IMR-90 (cell line): Measurements from ENCODE around the gene UGT1A4. TPM values are rescaled to one million over a fixed set of nuclear protein-coding genes. Genes with fewer than 3 reads are reported as not detected.
"Not testable (repeated sequence)": the region's sequence is repeated elsewhere in the genome, so short reads cannot be mapped to it uniquely, and the experiment has no call there.

Experiments
- ATAC-seq: fragments of 200-7000 bp; cut with Tn5 transposase; 2 replicates; pipeline ENCODE4 v1.9.1; 2020; ENCODE audit warnings: low read depth, mild to moderate bottlenecking, moderate library complexity
- BruUV-seq: library from RNA; stranded (reverse); fragments of 400-500 nt; replicated peaks from 2 replicates; lab custom pipeline; 2021; lab: Mats Ljungman, UMichigan
- CTCF ChIA-PET: fragments of 300-600 bp; formaldehyde crosslinking; extraction: SDS; loops from one replicate; lab custom pipeline; 2021; ENCODE audit warnings: antibody characterized with exemption; lab: Yijun Ruan, JAX
- POLR2A ChIA-PET: fragments of 300-600 bp; sonication (Branson Sonifier 250); formaldehyde crosslinking; loops from one replicate; lab custom pipeline; 2022; ENCODE audit warnings: antibody characterized with exemption; ENCODE audit not compliant: unreplicated experiment; lab: Charles Lee
- DNase-seq: peaks from one replicate; pipeline ENCODE4 v3.0.0; 2013
- H2AFZ ChIP-seq: replicated peaks from 2 replicates; pipeline ENCODE3; 2013; ENCODE audit warnings: low read length, mild to moderate bottlenecking; ENCODE audit not compliant: poor library complexity
- H2AK5ac ChIP-seq: 2 replicates; pipeline ENCODE4 v1.6.1; 2013; ENCODE audit warnings: low read depth, low read length, inconsistent platforms
- H2AK9ac ChIP-seq: replicated peaks from 2 replicates; pipeline ENCODE3; 2013; ENCODE audit warnings: mild to moderate bottlenecking, low read depth, low read length, moderate library complexity; ENCODE audit not compliant: poor library complexity
- H2BK120ac ChIP-seq: 2 replicates; pipeline ENCODE4 v1.6.1; 2013; ENCODE audit warnings: low read depth, low read length, inconsistent platforms
- H2BK15ac ChIP-seq: 3 replicates; pipeline ENCODE4 v1.6.1; 2013; ENCODE audit warnings: low read depth, low read length, inconsistent platforms
- H2BK20ac ChIP-seq: 2 replicates; pipeline ENCODE4 v1.6.1; 2013; ENCODE audit warnings: low read depth, mild to moderate bottlenecking, inconsistent platforms, low read length, moderate library complexity
- H2BK5ac ChIP-seq: 2 replicates; pipeline ENCODE4 v1.6.1; 2013; ENCODE audit warnings: mild to moderate bottlenecking, low read depth, low read length, inconsistent platforms; ENCODE audit not compliant: poor library complexity, severe bottlenecking
- H3K14ac ChIP-seq: replicated peaks from 2 replicates; pipeline ENCODE4 v1.6.1; 2013; ENCODE audit warnings: low read depth, low read length, inconsistent platforms
- H3K18ac ChIP-seq: 2 replicates; pipeline ENCODE4 v1.6.1; 2013; ENCODE audit warnings: low read depth, low read length, control low read depth
- H3K23ac ChIP-seq: 2 replicates; pipeline ENCODE4 v1.6.1; 2013; ENCODE audit warnings: low read depth, low read length, inconsistent platforms
- H3K27ac ChIP-seq: 2 replicates; pipeline ENCODE4 v1.5.1; 2013; ENCODE audit warnings: mild to moderate bottlenecking, control low read depth, low read length; ENCODE audit not compliant: insufficient read depth
- H3K27me3 ChIP-seq: 2 replicates; pipeline ENCODE4 v1.6.1; 2013; ENCODE audit warnings: low read length; ENCODE audit not compliant: control insufficient read depth, insufficient read depth
- H3K36me3 ChIP-seq: 2 replicates; pipeline ENCODE4 v1.6.1; 2013; ENCODE audit warnings: low read length, mixed read lengths; ENCODE audit not compliant: control insufficient read depth, insufficient read depth
- H3K4ac ChIP-seq: 2 replicates; pipeline ENCODE4 v1.6.1; 2013; ENCODE audit warnings: low read depth, low read length, inconsistent platforms
- H3K4me1 ChIP-seq: 2 replicates; pipeline ENCODE4 v1.6.1; 2013; ENCODE audit warnings: low read length, mixed read lengths; ENCODE audit not compliant: control insufficient read depth, insufficient read depth
- H3K4me2 ChIP-seq: 2 replicates; pipeline ENCODE4 v1.6.1; 2013; ENCODE audit warnings: low read depth, mild to moderate bottlenecking, control low read depth, low read length, moderate library complexity
- H3K4me3 ChIP-seq: 2 replicates; pipeline ENCODE4 v1.5.1; 2013; ENCODE audit warnings: low read depth, mild to moderate bottlenecking, control low read depth, low read length, moderate library complexity; ENCODE audit not compliant: insufficient read depth
- H3K56ac ChIP-seq: 2 replicates; pipeline ENCODE4 v1.6.1; 2013; ENCODE audit warnings: low read length, inconsistent platforms; ENCODE audit not compliant: insufficient read depth; ENCODE audit errors: extremely low read depth
- H3K79me1 ChIP-seq, 2 experiments: 2 replicates each; pipeline ENCODE4 v1.6.1; 2013; ENCODE audit warnings: low read length in 2 of 2, inconsistent platforms in 1 of 2, low read depth in 1 of 2
- H3K9ac ChIP-seq: 2 replicates; pipeline ENCODE4 v1.6.1; 2013; ENCODE audit warnings: low read depth, low read length, control low read depth
- H3K9me1 ChIP-seq: 2 replicates; pipeline ENCODE4 v1.6.1; 2013; ENCODE audit warnings: low read length, inconsistent platforms; ENCODE audit not compliant: insufficient read depth
- H3K9me3 ChIP-seq: 2 replicates; pipeline ENCODE4 v1.6.1; 2013; ENCODE audit warnings: low read length; ENCODE audit not compliant: control insufficient read depth, insufficient read depth
- H4K20me1 ChIP-seq: 2 replicates; pipeline ENCODE4 v1.6.1; 2013; ENCODE audit warnings: low read length, inconsistent platforms; ENCODE audit not compliant: insufficient read depth
- H4K5ac ChIP-seq: 2 replicates; pipeline ENCODE4 v1.6.1; 2013; ENCODE audit warnings: mild to moderate bottlenecking, low read depth, low read length, control low read depth
- H4K8ac ChIP-seq, 2 experiments: 2 replicates each; pipeline ENCODE4 v1.6.1; 2013; ENCODE audit warnings: low read depth in 2 of 2, low read length in 2 of 2, control low read depth in 1 of 2, inconsistent platforms in 1 of 2
- H4K91ac ChIP-seq: 2 replicates; pipeline ENCODE4 v1.6.1; 2013; ENCODE audit warnings: low read depth, low read length, inconsistent platforms; ENCODE audit not compliant: insufficient read depth
- WGBS, 2 experiments: methylation state at CpG; one replicate each; pipeline versions ENCODE4 v1.1.5 to v1.1.7; 2013; ENCODE audit warnings: missing lambda C conversion rate in 2 of 2; ENCODE audit not compliant: insufficient read length in 1 of 2; ENCODE audit errors: extremely low coverage in 2 of 2; 5-methylcytosine and 5-hydroxymethylcytosine counted together
- dilution Hi-C: fragments of 300-500 bp; cut with HindIII; formaldehyde crosslinking; loops from one replicate; pipeline ENCODE4 v1.14.3; 2018; ENCODE audit warnings: low sequenced_read_pairs; ENCODE audit not compliant: unreplicated experiment
- in situ Hi-C: fragments of 300-500 bp; cut with MboI; formaldehyde crosslinking; loops from 3 replicates; pipeline ENCODE4 v1.14.3; 2019; ENCODE audit warnings: low sequenced_read_pairs, inconsistent platforms, mixed read lengths
- intact Hi-C: fragments of 100-400 bp; cut with micrococcal nuclease; formaldehyde crosslinking; loops from 2 replicates; pipeline ENCODE4 v1.10.0; 2022
- polyA plus RNA-seq, 3 experiments: library from polyadenylated mRNA; depleted of rRNA; stranded (reverse); fragments of >200 nt; gene quantifications; 2 replicates each; pipeline ENCODE4 v1.2.3, GENCODE V29; 2012; ENCODE audit warnings: low replicate concordance in 1 of 3
- total RNA-seq: library from RNA; depleted of rRNA; stranded (reverse); fragments of >200 nt; gene quantifications from 2 replicates; pipeline ENCODE4 v1.2.3, GENCODE V29; 2012

UGT1A4 gene
- total and polyA plus RNA-seq, 2 of the 4 experiments (the other 2 are of a cell fraction), result not detected

- BruUV-seq, in situ Hi-C loops, H3K4me3 ChIP-seq, H3K14ac ChIP-seq, H2BK5ac ChIP-seq, H3K27ac ChIP-seq, H4K91ac ChIP-seq, POLR2A ChIA-PET, H3K79me1 ChIP-seq, H2BK15ac ChIP-seq, ATAC-seq, H3K18ac ChIP-seq, H3K36me3 ChIP-seq, CTCF ChIA-PET, H3K9me3 ChIP-seq, H3K9me1 ChIP-seq, H2AK9ac ChIP-seq, H3K4me1 ChIP-seq, H4K5ac ChIP-seq, H3K27me3 ChIP-seq, H4K8ac ChIP-seq, intact Hi-C loops, H2AFZ ChIP-seq, H3K23ac ChIP-seq, H3K4ac ChIP-seq, H3K9ac ChIP-seq, H2BK120ac ChIP-seq, dilution Hi-C loops, H2AK5ac ChIP-seq, H3K56ac ChIP-seq, H2BK20ac ChIP-seq, H4K20me1 ChIP-seq, DNase-seq, H3K4me2 ChIP-seq: not testable (repeated sequence)
- no CpG with 5 or more reads among the region's 2 CpGs for WGBS, 2 experiments
These were observed 32.2 kb downstream of the UGT1A4 start for GRCh38 chr2:233750689-233751088.

GRCh38 chr2:233751212-233752009, 32.9 kb downstream of the UGT1A4 start:
- intact Hi-C loops, H3K27me3 ChIP-seq, DNase-seq, H3K36me3 ChIP-seq, CTCF ChIA-PET, H2BK20ac ChIP-seq, ATAC-seq, H2BK5ac ChIP-seq, H3K18ac ChIP-seq, H3K9ac ChIP-seq, H3K23ac ChIP-seq, POLR2A ChIA-PET, H3K4me3 ChIP-seq, H3K4me1 ChIP-seq, H4K91ac ChIP-seq, in situ Hi-C loops, H2BK120ac ChIP-seq, H2AFZ ChIP-seq, BruUV-seq, H2AK9ac ChIP-seq, H2BK15ac ChIP-seq, H2AK5ac ChIP-seq, dilution Hi-C loops, H3K9me3 ChIP-seq, H3K4me2 ChIP-seq, H3K79me1 ChIP-seq, H3K14ac ChIP-seq, H4K8ac ChIP-seq, H4K5ac ChIP-seq, H3K27ac ChIP-seq, H3K56ac ChIP-seq, H3K4ac ChIP-seq, H3K9me1 ChIP-seq, H4K20me1 ChIP-seq: not testable (repeated sequence)
- no CpG with 5 or more reads among the region's 2 CpGs for WGBS, 2 experiments
